ENCODE measurements around the gene MRPL4.
"Not testable (repeated sequence)": the region's sequence is repeated elsewhere in the genome, so short reads cannot be mapped to it uniquely, and the experiment has no call there.

The MRPL4 gene

GRCh38 chr19:10230173-10230860, 21.7 kb upstream of the MRPL4 start:
- DNase-seq (ENCODE audit: low spot score): peak; percentile 57

GRCh38 chr19:10230861-10231611, 21.0 kb upstream of the MRPL4 start, which contains the start of gene S1PR2:
S1PR2 (minus strand) TSS chr19:10231331; CDS start chr19:10224905, 6,426 bp downstream.
- peak; percentile 49 for DNase-seq (ENCODE audit: low spot score)

GRCh38 chr19:10231612-10232228, 20.3 kb upstream of the MRPL4 start:
- no peak for DNase-seq (ENCODE audit: low spot score)

- DNase-seq (ENCODE audit: low spot score): no peak
These were observed 18.1 kb upstream of the MRPL4 start for GRCh38 chr19:10233946-10234345.

- no peak for DNase-seq (ENCODE audit: low spot score)
These were observed 17.0 kb upstream of the MRPL4 start for GRCh38 chr19:10235003-10235402.

GRCh38 chr19:10235409-10235808, 16.6 kb upstream of the MRPL4 start:
- not testable (repeated sequence) for DNase-seq (ENCODE audit: low spot score)

GRCh38 chr19:10237702-10238101, 14.3 kb upstream of the MRPL4 start:
- no peak for DNase-seq (ENCODE audit: low spot score)

- no peak for DNase-seq (ENCODE audit: low spot score)
These were observed 13.7 kb upstream of the MRPL4 start for GRCh38 chr19:10238172-10238783.

- DNase-seq (ENCODE audit: low spot score): not testable (repeated sequence)
These were observed 10.1 kb upstream of the MRPL4 start for GRCh38 chr19:10241826-10242449.

- no peak for DNase-seq (ENCODE audit: low spot score)
These were observed 8.4 kb upstream of the MRPL4 start for GRCh38 chr19:10243606-10244005.

- DNase-seq (ENCODE audit: low spot score): no peak
These were observed 6.7 kb upstream of the MRPL4 start for GRCh38 chr19:10245189-10245939.

GRCh38 chr19:10246511-10246910, 5.5 kb upstream of the MRPL4 start:
- no peak for DNase-seq (ENCODE audit: low spot score)

GRCh38 chr19:10252707-10253106, 693 bp downstream of the MRPL4 start:
- DNase-seq (ENCODE audit: low spot score): no peak

- DNase-seq (ENCODE audit: low spot score): no peak
These were observed 2.2 kb downstream of the MRPL4 start for GRCh38 chr19:10254244-10254643.

- DNase-seq (ENCODE audit: low spot score): no peak
These were observed 3.3 kb downstream of the MRPL4 start for GRCh38 chr19:10255358-10255757.

- DNase-seq (ENCODE audit: low spot score): no peak
These were observed 4.5 kb downstream of the MRPL4 start for GRCh38 chr19:10256551-10256950.

- no peak for DNase-seq (ENCODE audit: low spot score)
These were observed 5.1 kb downstream of the MRPL4 start for GRCh38 chr19:10256970-10257615.

GRCh38 chr19:10258080-10258710, 6.2 kb downstream of the MRPL4 start:
- DNase-seq (ENCODE audit: low spot score): no peak

GRCh38 chr19:10259162-10259905, 7.3 kb downstream of the MRPL4 start:
- peak; percentile 84 for DNase-seq (ENCODE audit: low spot score)
